DND-41 (cell line): Measurements from ENCODE around the gene DENND5B.

ENCODE experiments used
- CTCF ChIP-seq: IDR thresholded peaks from 2 replicates; pipeline ENCODE4 v1.5.1; 2012; ENCODE audit warnings: borderline replicate concordance, low read length, moderate library complexity, mild to moderate bottlenecking; ENCODE audit not compliant: poor library complexity, severe bottlenecking; ENCODE audit errors: extremely low read depth
- EZH2 ChIP-seq: IDR thresholded peaks from 3 replicates; pipeline ENCODE4 v1.6.1; 2012; ENCODE audit warnings: borderline replicate concordance, low read depth, mild to moderate bottlenecking, moderate library complexity, low read length, inconsistent platforms; ENCODE audit not compliant: severe bottlenecking

- TF ChIP-seq CTCF (no peak), EZH2 (no peak)
These were observed 40.2 kb upstream of the DENND5B start for GRCh38 chr12:31631023-31631724.
